Activated CD4-positive, alpha-beta T cell treated with anti-CD3 and anti-CD28 coated beads, Interleukin-2, amount 50 U/mL, for 4 hours (primary cell): ENCODE measurements around the gene ANAPC5.
"Not testable (repeated sequence)": the region's sequence is repeated elsewhere in the genome, so short reads cannot be mapped to it uniquely, and the experiment has no call there.

Experiments used
- DNase-seq, 2 experiments: peaks; one replicate each; pipeline ENCODE4 v3.0.0-alpha.2; 2020

Gene ANAPC5

GRCh38 chr12:121307397-121307796 is 44.8 kb downstream of the ANAPC5 start:
- not testable (repeated sequence) for DNase-seq

- no peak for DNase-seq
Measured at GRCh38 chr12:121304306-121304705, 47.9 kb downstream of the ANAPC5 start.

- no peak for DNase-seq
Measured at GRCh38 chr12:121301876-121302275, 50.3 kb downstream of the ANAPC5 start.

GRCh38 chr12:121300083-121300819 is 52.0 kb downstream of the ANAPC5 start:
- no peak for DNase-seq

GRCh38 chr12:121299662-121300061 is 52.5 kb downstream of the ANAPC5 start:
- DNase-seq: no peak

GRCh38 chr12:121298411-121298810 is 53.8 kb downstream of the ANAPC5 start:
- not testable (repeated sequence) for DNase-seq

GRCh38 chr12:121297435-121297991 is 54.7 kb downstream of the ANAPC5 start:
- DNase-seq: peak; percentile 54 to 60

- peak; percentile 83 to 85 for DNase-seq
Measured at GRCh38 chr12:121296618-121297434, 55.4 kb downstream of the ANAPC5 start, which contains the start of gene CAMKK2. TSS of gene CAMKK2 (minus strand) at chr12:121296709. CDS start at chr12:121274526, 22,183 bp downstream.

GRCh38 chr12:121295746-121296617 is 56.2 kb downstream of the ANAPC5 start:
- peak in 1 of 2 experiments; percentile 3 for DNase-seq

- DNase-seq: no peak
Measured at GRCh38 chr12:121295116-121295745, 57.0 kb downstream of the ANAPC5 start.

GRCh38 chr12:121294151-121294889 is 57.9 kb downstream of the ANAPC5 start:
- DNase-seq: no peak

GRCh38 chr12:121293603-121294002 is 58.6 kb downstream of the ANAPC5 start:
- DNase-seq: no peak

- DNase-seq: no peak
Measured at GRCh38 chr12:121290410-121290809, 61.8 kb downstream of the ANAPC5 start.

- no peak for DNase-seq
Measured at GRCh38 chr12:121289962-121290361, 62.2 kb downstream of the ANAPC5 start.

- no peak for DNase-seq
Measured at GRCh38 chr12:121288986-121289385, 63.2 kb downstream of the ANAPC5 start.

GRCh38 chr12:121288158-121288845 is 63.9 kb downstream of the ANAPC5 start:
- no peak for DNase-seq

- DNase-seq: no peak
Measured at GRCh38 chr12:121287267-121287954, 64.8 kb downstream of the ANAPC5 start.

- DNase-seq: no peak
Measured at GRCh38 chr12:121285856-121286255, 66.4 kb downstream of the ANAPC5 start.

- no peak for DNase-seq
Measured at GRCh38 chr12:121284551-121285390, 67.4 kb downstream of the ANAPC5 start.
